ENCODE data around the gene HMGN4. TPM values are rescaled to one million over a fixed set of nuclear protein-coding genes. Genes with fewer than 3 reads are reported as not detected.

Gene HMGN4
- total and polyA plus RNA-seq, 2 of the 8 experiments (the other 6 are each of a cell fraction or from before 2014, with no cell fraction given): 23.4 to 66.4 TPM

- no peak for TF ChIP-seq RBBP5 (IDR thresholded peaks at IDR 0.05; ENCODE audit: borderline replicate concordance, low read depth, low read length)
- TF ChIP-seq BACH1 (IDR thresholded peaks at IDR 0.05; ENCODE audit: low read length): no peak
- TF ChIP-seq TBP (IDR thresholded peaks at IDR 0.05; ENCODE audit: low read depth, low read length): peak; percentile 55; the same call in 1 of the 2 replicates
- TF ChIP-seq CBX5 (IDR thresholded peaks at IDR 0.05; ENCODE audit: low read depth, low read length): no peak
- no peak for TF ChIP-seq POLR2AphosphoS5 (IDR thresholded peaks at IDR 0.05; ENCODE audit: low read depth, low read length)
- no peak for TF ChIP-seq POU5F1 (IDR thresholded peaks at IDR 0.05; ENCODE audit: low read depth, low read length)
- TF ChIP-seq CHD7 (IDR thresholded peaks at IDR 0.05; ENCODE audit: insufficient replicate concordance, low read length): no peak
- no peak for TF ChIP-seq POLR2A (IDR thresholded peaks at IDR 0.05; ENCODE audit: control extremely low read depth in 1 of 2, low read depth in 2 of 2, low read length in 2 of 2)
- TF ChIP-seq SP2 (IDR thresholded peaks at IDR 0.05; ENCODE audit: low read length): no peak
- TF ChIP-seq TAF7 (optimal IDR thresholded peaks at IDR 0.05; ENCODE audit: borderline replicate concordance, low read depth, low read length): no peak
- TF ChIP-seq CEBPB (IDR thresholded peaks at IDR 0.05; ENCODE audit: low read depth, low read length): no peak
- peak; percentile 89 for TF ChIP-seq E2F6 (IDR thresholded peaks at IDR 0.05)
These were observed 17.8 kb upstream of the HMGN4 start (continued) for GRCh38 chr6:26520237-26520849.
